Fibroblast of skin of back (primary cell): ENCODE results near the gene MGP. TPM values are rescaled to one million over a fixed set of nuclear protein-coding genes. Genes with fewer than 3 reads are reported as not detected.

ENCODE experiments used
- DNase-seq: peaks from one replicate; pipeline ENCODE4 v3.0.0-alpha.2; 2013
- polyA plus RNA-seq, 2 experiments: library from polyadenylated mRNA; unstranded; fragments of 120-200 nt; gene quantifications; one replicate each; pipeline ENCODE4 v1.2.1, GENCODE V29; 2013; ENCODE audit not compliant: insufficient read length in 2 of 2

MGP gene
- polyA plus RNA-seq (2013, experiment 1 of 2; ENCODE audit: insufficient read length): 3.7 TPM
- 6.3 TPM for polyA plus RNA-seq (2013, experiment 2 of 2; ENCODE audit: insufficient read length)

- DNase-seq: no peak
These were observed at the start of gene MGP for GRCh38 chr12:14885718-14886221. TSS of gene MGP (minus strand) at chr12:14885854. CDS start at chr12:14885791, 63 bp downstream.

- no peak for DNase-seq
These were observed 49.4 kb upstream of the MGP start for GRCh38 chr12:14935031-14935430.

- DNase-seq: no peak
These were observed 48.9 kb upstream of the MGP start for GRCh38 chr12:14934511-14934910.

- DNase-seq: peak; percentile 53
These were observed 46.3 kb upstream of the MGP start for GRCh38 chr12:14931791-14932560.

- DNase-seq: no peak
These were observed 45.7 kb upstream of the MGP start for GRCh38 chr12:14931359-14931758.

- DNase-seq: peak; percentile 69
These were observed 44.6 kb upstream of the MGP start for GRCh38 chr12:14930299-14930698.

GRCh38 chr12:14928931-14929330, 43.3 kb upstream of the MGP start:
- peak; percentile 24 for DNase-seq

- DNase-seq: no peak
These were observed 41.6 kb upstream of the MGP start for GRCh38 chr12:14927267-14927666.

GRCh38 chr12:14924541-14924940, 38.9 kb upstream of the MGP start:
- DNase-seq: no peak

- no peak for DNase-seq
These were observed 38.3 kb upstream of the MGP start for GRCh38 chr12:14923944-14924343.

- no peak for DNase-seq
These were observed 35.6 kb upstream of the MGP start for GRCh38 chr12:14921218-14921617.

- DNase-seq: no peak
These were observed 34.9 kb upstream of the MGP start for GRCh38 chr12:14920475-14921126.

- DNase-seq: no peak
These were observed 33.8 kb upstream of the MGP start for GRCh38 chr12:14919455-14919854.

GRCh38 chr12:14915736-14916135, 30.1 kb upstream of the MGP start:
- no peak for DNase-seq

GRCh38 chr12:14913381-14913781, 27.7 kb upstream of the MGP start:
- DNase-seq: no peak

- no peak for DNase-seq
These were observed 25.5 kb upstream of the MGP start for GRCh38 chr12:14911131-14911530.

- DNase-seq: peak; percentile 28
These were observed 24.6 kb upstream of the MGP start for GRCh38 chr12:14910090-14910915.

- DNase-seq: no peak
These were observed 22.3 kb upstream of the MGP start for GRCh38 chr12:14907953-14908352.

GRCh38 chr12:14906114-14906513, 20.5 kb upstream of the MGP start:
- no peak for DNase-seq

- DNase-seq: no peak
These were observed 19.8 kb upstream of the MGP start for GRCh38 chr12:14905269-14906004.

GRCh38 chr12:14904854-14905253, 19.2 kb upstream of the MGP start:
- no peak for DNase-seq
